NCI-H2227 (cell line): ENCODE results near the gene STN1.

Source experiments
- DNase-seq: peaks from one replicate; lab custom pipeline; 2025; ENCODE audit not compliant: unreplicated experiment; lab: John Stamatoyannopoulos, UW

The STN1 gene

GRCh38 chr10:103918053-103918846, at the start of gene STN1:
Gene STN1 (minus strand): TSS chr10:103918184. CDS start chr10:103917594, 590 bp downstream.
- DNase-seq: peak; percentile 94

GRCh38 chr10:103967448-103968071, 49.6 kb upstream of the STN1 start:
- DNase-seq: no peak

- DNase-seq: peak; percentile 91
Measured at GRCh38 chr10:103966671-103967447, 48.9 kb upstream of the STN1 start, which contains the start of gene SLK. Gene SLK (plus strand): TSS chr10:103967140. CDS start chr10:103967746, 606 bp downstream.

GRCh38 chr10:103960103-103960502, 42.1 kb upstream of the STN1 start:
- no peak for DNase-seq

GRCh38 chr10:103958996-103959395, 41.0 kb upstream of the STN1 start:
- DNase-seq: no peak

GRCh38 chr10:103954543-103954942, 36.6 kb upstream of the STN1 start:
- DNase-seq: no peak

- no peak for DNase-seq
Measured at GRCh38 chr10:103951942-103952341, 34.0 kb upstream of the STN1 start.

- no peak for DNase-seq
Measured at GRCh38 chr10:103951183-103951582, 33.2 kb upstream of the STN1 start.

GRCh38 chr10:103949728-103950127, 31.7 kb upstream of the STN1 start:
- no peak for DNase-seq

GRCh38 chr10:103947799-103948516, 30.0 kb upstream of the STN1 start:
- DNase-seq: no peak

- no peak for DNase-seq
Measured at GRCh38 chr10:103942866-103943265, 24.9 kb upstream of the STN1 start.

GRCh38 chr10:103941801-103942200, 23.8 kb upstream of the STN1 start:
- DNase-seq: no peak

GRCh38 chr10:103939522-103939921, 21.5 kb upstream of the STN1 start:
- DNase-seq: no peak

GRCh38 chr10:103936022-103936421, 18.0 kb upstream of the STN1 start:
- no peak for DNase-seq

- no peak for DNase-seq
Measured at GRCh38 chr10:103934308-103934707, 16.3 kb upstream of the STN1 start.

GRCh38 chr10:103933557-103934121, 15.7 kb upstream of the STN1 start:
- DNase-seq: no peak

GRCh38 chr10:103932971-103933370, 15.0 kb upstream of the STN1 start:
- no peak for DNase-seq

GRCh38 chr10:103932271-103932670, 14.3 kb upstream of the STN1 start:
- no peak for DNase-seq

- no peak for DNase-seq
Measured at GRCh38 chr10:103931603-103932002, 13.6 kb upstream of the STN1 start.

GRCh38 chr10:103930881-103931280, 12.9 kb upstream of the STN1 start:
- DNase-seq: no peak

- DNase-seq: no peak
Measured at GRCh38 chr10:103930449-103930848, 12.5 kb upstream of the STN1 start.
